ENCODE data around the gene MAK.
"Not testable (repeated sequence)": the region's sequence is repeated elsewhere in the genome, so short reads cannot be mapped to it uniquely, and the experiment has no call there.

MAK gene

DNA sequence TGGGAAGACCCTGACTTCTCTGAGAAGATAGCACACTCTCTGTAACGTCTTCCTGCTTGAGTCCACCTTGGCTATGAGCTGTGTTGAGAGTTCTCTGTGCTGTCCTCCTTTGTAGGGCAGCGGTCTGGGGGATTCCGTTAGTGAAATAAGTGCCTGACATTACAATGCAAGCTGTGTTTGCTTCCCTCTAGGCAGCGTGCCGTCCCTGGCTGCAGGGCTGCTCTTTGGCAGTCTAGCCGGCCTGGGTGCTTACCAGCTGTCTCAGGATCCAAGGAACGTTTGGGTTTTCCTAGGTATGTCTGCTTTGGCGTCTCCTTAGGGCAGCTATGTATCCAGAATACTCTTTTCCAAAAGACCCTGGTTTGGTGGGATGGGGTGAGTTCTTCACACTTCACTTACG, 112.6 kb downstream of the MAK start:
- no peak for DNase-seq (ENCODE audit: low read depth in 2 of 2)

GRCh38 chr6:10725044-10725443, 113.3 kb downstream of the MAK start:
- no peak for DNase-seq (ENCODE audit: low read depth in 2 of 2)

- no peak for DNase-seq (ENCODE audit: low read depth in 2 of 2)
Measured at GRCh38 chr6:10723567-10723881, 114.8 kb downstream of the MAK start.

DNA sequence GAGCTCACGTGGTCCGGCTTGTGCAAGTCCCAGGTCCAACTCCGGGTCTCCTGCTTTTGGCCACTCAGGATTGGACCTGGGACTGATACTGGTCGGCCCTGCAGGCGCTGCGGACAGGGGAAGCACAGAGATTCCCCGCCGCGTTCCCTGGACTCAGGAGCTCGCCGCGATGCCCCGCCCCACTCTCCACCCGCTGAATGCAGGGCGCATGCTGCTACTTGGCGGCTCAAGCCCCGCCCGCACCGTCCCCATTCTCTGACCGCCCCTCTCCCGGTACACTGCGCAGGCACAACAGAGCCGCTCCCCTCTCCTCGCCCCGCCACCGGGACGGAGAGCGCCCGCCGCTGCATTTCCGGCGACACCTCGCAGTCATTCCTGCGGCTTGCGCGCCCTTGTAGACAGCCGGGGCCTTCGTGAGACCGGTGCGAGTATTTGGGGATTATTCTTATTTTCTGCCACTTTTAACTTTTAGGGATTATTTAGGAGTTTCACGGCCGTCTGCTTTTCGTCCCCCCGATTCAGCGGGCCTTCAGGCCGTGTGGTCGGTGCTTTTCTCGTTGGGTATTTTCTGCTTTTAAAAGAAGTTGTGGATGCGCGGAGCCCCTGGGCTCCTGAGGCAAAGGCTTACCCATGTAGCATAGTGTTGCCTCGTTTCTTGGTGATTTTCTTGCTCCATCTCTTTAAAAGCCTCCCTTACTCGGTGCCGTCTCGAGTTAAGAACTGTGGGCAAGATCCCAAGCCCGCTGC, 115.3 kb downstream of the MAK start, which contains the start of gene TMEM14C:
TSS of gene TMEM14C (plus strand) at position 251 of the 747 bp plus-strand sequence. CDS start 1,544 bp downstream, outside the sequence.
- DNase-seq (ENCODE audit: low read depth in 2 of 2), result peak; percentile 60 to 81

- DNase-seq (ENCODE audit: low read depth in 2 of 2), result no peak
Measured at GRCh38 chr6:10722570-10722819, 115.8 kb downstream of the MAK start.

- DNase-seq (ENCODE audit: low read depth in 2 of 2), result no peak
Measured at GRCh38 chr6:10721850-10722569, 116.3 kb downstream of the MAK start.

GRCh38 chr6:10720960-10721849, 117.1 kb downstream of the MAK start:
- DNase-seq (ENCODE audit: low read depth in 2 of 2), result not testable (repeated sequence)

DNA sequence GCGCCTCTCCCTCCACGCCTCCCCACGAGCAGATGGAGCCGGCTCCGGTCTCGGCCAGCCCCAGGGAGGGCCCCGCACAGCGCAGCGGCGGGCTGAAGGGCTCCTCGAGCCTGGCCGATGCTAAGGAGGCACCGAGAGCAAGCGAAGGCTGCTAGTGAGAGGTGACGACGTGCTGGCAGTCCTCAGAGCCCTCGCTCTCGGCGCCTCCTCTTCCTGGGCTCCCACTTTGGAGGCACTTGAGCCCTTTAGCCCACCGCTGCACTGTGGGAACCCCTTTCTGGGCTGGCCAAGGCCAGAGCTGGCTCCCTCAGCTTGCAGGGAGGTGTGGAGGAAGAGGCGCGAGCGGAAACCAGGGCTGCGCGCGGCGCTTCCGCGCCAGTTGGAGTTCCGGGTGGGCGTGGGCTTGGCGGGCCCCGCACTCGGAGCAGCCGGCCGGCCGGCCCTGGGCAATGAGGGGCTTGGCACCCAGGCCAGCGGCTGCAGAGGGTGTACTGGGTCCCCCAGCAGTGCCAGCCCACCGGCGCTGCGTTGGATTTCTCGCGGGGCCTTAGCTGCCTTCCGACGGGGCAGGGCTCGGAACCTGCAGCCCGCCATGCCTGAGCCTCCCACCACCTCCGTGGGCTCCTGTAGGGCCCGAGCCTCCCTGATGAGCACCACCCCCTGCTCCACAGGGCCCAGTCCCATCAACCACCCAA, 117.9 kb downstream of the MAK start:
- peak in 1 of 2 donors; percentile 50 for DNase-seq (ENCODE audit: low read depth in 2 of 2)

- DNase-seq (ENCODE audit: low read depth in 2 of 2), result no peak
Measured at GRCh38 chr6:10719964-10720264, 118.4 kb downstream of the MAK start.

GRCh38 chr6:10719296-10719963, 118.9 kb downstream of the MAK start:
- DNase-seq (ENCODE audit: low read depth in 2 of 2), result no peak

GRCh38 chr6:10713962-10714361, 124.4 kb downstream of the MAK start:
- no peak for DNase-seq (ENCODE audit: low read depth in 2 of 2)

Data from stimulated activated CD8-positive, alpha-beta memory T cell treated with anti-CD3 and anti-CD28 coated beads, Interleukin-7, amount 100 ng/mL, for 4 hours (primary cell).